ENCODE results near the gene DCLK1.

The DCLK1 gene

GRCh38 chr13:35889560-35889959 is 241.6 kb downstream of the DCLK1 start:
- no peak for DNase-seq

GRCh38 chr13:35888981-35889380 is 242.2 kb downstream of the DCLK1 start:
- no peak for DNase-seq

GRCh38 chr13:35888457-35888883 is 242.7 kb downstream of the DCLK1 start:
- no peak for DNase-seq

GRCh38 chr13:35887115-35887666 is 244.0 kb downstream of the DCLK1 start:
- DNase-seq: no peak

GRCh38 chr13:35886332-35887114 is 244.7 kb downstream of the DCLK1 start:
- no peak for DNase-seq

- DNase-seq: no peak
These were observed 246.9 kb downstream of the DCLK1 start for GRCh38 chr13:35884211-35884760.

DNA sequence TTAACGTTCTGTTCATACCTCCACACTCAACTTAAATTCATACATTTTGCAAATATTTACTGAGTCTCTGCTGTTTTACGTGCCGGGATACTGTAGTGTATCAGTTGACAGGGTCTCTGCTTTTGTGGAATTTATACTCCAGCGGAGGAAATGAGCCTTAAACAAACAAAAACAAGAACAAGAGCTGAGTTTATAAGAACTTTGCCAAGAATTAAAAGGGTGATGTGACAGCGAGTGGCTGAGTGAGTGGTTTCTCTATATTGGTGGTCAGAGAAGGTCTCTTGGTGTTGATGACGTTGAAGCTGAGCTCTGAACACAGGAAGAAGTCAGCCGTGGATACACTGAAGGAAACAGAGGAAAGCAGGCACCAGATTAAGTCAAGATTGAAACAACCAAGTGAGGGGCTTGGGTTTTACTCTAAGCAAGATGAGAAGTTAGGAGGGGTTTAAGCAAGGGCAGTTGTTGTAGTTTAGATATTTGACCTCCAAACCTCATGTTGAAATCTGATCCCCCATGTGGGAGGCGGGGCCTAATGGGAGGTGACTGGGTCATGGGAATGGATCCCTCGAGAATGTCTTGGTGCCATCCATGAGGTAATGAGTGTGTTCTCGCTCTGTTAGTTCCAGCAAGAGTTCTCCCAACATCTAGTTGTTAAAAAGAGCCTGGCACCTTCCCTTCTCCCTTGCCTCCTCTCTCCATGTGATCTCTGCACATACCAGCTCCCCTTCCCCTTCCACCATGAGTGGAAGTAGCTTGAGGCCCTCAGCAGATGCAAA is 248.3 kb downstream of the DCLK1 start:
- DNase-seq: no peak

GRCh38 chr13:35881360-35881759 is 249.8 kb downstream of the DCLK1 start:
- no peak for DNase-seq

- no peak for DNase-seq
These were observed 252.1 kb downstream of the DCLK1 start for GRCh38 chr13:35879111-35879510.

- no peak for DNase-seq
These were observed 254.6 kb downstream of the DCLK1 start for GRCh38 chr13:35876601-35877000.

DNA sequence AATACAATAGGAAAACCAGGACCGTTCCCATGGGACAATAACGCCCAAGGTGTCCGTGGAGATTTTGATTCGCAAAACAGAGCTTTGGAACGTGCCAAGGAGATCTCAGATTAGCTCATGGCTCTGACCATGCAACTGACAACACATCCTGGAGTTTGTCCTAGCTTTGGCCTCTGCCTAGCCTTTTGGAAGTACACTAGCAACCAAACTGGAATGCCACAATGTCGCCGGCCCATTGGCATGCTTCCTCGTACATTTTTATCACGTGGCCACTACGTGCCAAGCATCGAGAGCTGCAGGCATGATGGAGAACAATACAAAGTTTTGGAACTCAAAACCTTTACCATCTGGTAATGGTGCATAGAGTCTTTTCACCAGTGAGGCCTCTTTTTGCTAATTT is 256.5 kb downstream of the DCLK1 start:
- no peak for DNase-seq

DNA sequence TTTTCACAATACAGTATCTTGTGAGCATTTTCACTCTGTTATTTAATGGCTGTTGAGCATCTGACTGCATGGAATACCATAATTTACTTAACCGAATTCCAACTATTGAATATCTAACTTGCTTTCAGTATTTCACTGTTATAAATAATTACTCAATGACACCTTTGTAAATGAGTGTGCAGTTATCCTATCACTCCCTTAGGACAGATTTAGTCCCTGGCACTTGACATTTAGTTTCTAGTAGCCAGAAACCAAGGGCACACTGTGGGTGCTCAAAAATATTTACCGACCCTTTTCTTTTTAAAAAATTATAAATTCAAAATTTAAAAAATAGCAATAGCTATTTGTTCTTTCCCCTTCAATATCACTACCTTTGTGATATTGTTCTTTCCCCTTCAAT is 258.8 kb downstream of the DCLK1 start:
- DNase-seq: no peak

- DNase-seq: no peak
These were observed 259.6 kb downstream of the DCLK1 start for GRCh38 chr13:35871561-35871960.

- no peak for DNase-seq
These were observed 264.4 kb downstream of the DCLK1 start for GRCh38 chr13:35866801-35867200.

GRCh38 chr13:35865341-35866240 is 265.6 kb downstream of the DCLK1 start:
- DNase-seq: no peak

GRCh38 chr13:35860661-35861060 is 270.5 kb downstream of the DCLK1 start:
- DNase-seq: no peak

GRCh38 chr13:35859981-35860380 is 271.2 kb downstream of the DCLK1 start:
- DNase-seq: no peak

DNA sequence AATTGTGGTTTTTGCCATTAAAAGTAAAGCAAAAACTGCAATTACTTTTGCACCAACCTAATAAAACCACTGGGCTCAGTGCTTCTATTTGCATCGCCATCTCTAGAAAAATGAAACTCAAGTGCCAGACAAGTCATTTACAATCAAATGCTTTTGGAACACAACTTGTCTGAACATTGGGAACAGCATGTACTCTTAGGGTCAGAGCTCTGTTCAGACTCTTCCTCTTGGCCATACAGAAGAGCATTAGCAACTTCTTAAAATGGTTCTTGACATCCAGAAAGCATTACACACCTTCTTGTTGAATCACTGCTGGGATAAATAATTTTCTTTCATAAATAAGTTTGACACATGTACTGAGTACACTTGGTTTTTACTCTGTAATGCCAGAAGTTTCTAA is 272.5 kb downstream of the DCLK1 start:
- DNase-seq: no peak

- DNase-seq: no peak
These were observed 273.4 kb downstream of the DCLK1 start for GRCh38 chr13:35857769-35858168.

- DNase-seq: no peak
These were observed 274.3 kb downstream of the DCLK1 start for GRCh38 chr13:35856721-35857364.

- DNase-seq: no peak
These were observed 275.1 kb downstream of the DCLK1 start for GRCh38 chr13:35856084-35856483.

DNA sequence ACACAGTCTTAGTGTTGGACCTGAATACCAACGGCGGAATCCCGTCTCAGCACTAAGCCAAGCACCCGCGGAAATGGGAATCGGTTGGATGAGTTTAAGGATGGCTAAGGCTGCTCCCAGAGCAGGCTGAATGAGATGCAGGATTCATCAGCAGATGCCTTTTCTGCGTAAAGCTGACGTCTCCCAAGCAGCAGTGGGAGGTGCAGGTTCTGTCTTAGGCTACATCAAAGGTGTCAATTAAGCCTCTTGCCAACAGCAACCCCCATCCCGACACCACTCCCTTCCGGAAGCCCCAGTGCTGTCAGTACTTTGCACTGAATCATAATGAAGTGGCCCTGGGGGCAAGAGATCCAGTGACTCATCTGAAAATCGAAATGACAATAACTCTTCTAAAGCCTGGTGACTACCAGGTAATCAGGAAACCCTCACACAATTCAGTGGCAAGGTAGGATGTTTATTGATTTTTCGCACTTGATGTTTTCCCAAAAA is 275.6 kb downstream of the DCLK1 start:
- DNase-seq: no peak

Measured in hematopoietic multipotent progenitor cell treated with erythropoietin and hydrocortisone succinate and interleukin-3 and kit ligand, for 4 days (in vitro differentiated cells).